Amygdala (tissue), 56 donors: ENCODE data around the gene PIGV.

ENCODE experiments used
- DNase-seq, 56 donors: peaks; one replicate each; lab custom pipeline; 2025; lab: John Stamatoyannopoulos, UW

The PIGV gene

DNA sequence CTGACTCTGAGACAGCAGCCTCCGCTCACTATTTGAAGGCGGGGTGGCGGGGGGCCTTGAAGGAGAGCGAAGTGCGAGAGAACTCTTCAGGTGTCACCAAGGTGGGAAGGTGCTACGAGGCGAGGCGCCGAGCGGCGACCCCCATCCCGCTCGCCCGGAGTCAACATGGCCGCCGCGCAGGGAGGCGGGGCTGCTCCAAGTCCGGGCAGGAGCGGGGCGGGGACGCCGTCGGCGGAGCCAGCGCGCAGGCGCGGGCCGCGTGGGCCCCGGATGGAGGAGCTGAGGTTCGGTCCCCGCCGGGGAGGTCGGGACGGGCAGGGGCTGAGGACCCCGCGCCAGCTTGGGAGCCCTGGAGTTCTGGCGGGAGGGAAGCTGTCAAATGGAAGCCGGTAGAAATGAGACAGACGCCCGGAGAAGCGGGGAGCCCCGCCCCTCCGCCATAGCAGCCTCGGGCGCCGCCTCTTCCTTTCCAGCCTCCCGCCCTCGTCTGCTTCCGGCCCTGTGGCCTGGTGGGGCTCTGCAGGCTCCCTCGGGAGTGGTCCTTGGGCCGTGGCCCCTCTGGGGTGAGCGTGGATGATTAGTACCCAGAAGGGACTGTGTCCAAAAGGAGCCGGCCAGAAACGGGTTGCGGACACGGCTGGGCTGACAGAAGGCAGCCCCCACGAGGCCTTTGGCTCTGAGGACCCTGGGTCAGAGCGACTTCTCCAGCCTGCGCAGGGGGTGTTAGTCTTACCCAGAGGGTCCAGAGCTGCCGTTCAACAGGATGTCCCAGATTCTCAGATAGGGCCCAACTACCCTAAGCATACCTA lies at the start of gene PIGV:
PIGV (plus strand) TSS at position 245 of the 809 bp plus-strand sequence. CDS start 2,866 bp downstream, outside the sequence.
- DNase-seq = peak; percentile 41 to 95 (median 87)

- DNase-seq = no peak
Measured at GRCh38 chr1:26739329-26739914, 48.3 kb upstream of the PIGV start.

- no peak for DNase-seq
Measured at GRCh38 chr1:26740023-26740634, 47.6 kb upstream of the PIGV start.

DNA sequence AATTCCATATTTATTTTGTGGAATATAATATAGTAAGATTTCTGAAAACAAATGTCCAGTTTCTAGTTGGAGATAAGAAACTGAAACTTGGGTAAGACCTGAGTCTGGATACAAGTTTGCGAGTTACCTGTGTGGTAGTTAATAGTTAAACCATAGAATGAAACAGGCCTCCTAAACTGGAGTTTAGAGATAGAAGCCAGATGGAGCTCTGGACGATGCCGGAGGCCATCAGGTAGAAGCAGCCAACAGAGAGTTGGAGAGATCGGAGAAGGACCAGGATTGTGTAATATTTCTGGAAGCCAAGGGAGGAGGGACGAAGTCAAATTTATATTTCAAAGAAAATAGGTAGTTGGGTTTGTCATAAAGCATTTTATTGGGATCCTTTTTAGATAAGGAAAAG lies 46.8 kb upstream of the PIGV start:
- DNase-seq = no peak

- no peak for DNase-seq
Measured at GRCh38 chr1:26743426-26744059, 44.2 kb upstream of the PIGV start.

DNA sequence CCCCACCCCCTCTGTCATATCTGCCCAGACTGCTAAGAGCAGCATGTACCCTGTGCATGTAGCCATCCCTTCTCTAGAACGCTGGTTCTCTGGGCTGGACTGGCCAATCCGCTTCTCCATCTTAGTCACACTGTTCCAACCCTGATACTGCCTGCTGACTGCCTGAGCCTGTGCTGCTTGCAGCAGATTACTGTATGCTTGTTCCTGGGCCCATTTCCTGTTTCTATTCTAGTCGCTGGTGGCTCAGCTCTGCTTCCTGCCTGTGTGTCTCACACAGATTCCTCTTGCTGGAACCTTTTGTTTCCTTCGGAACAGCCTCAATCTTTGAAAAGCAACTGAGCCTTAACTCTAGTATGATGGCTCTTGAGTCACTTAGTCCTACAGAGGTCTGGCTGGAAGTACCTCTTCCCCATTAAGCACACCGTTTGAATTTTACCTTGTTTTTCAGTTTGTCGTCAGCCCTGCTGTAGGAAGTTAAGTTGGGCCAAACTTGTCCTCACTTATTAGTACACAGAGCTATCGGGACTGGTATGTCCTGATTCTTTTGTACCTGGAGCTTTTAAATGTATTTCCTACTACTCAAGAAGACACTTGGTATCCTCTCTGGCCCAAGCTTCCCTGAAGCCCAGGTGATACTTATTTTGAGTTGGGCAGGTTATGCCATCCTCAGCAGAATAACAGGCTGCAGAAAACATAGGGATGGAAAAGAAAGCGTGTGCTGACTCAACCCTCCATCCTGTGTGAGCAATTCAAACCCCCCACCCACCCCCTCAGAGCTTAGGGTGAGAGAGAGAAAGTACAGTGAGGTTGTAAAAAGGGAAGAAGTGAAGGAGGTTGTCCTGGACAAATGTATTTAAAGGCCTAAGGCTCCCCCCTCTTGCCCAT lies 43.4 kb upstream of the PIGV start:
- peak in 49 of 56 donors; percentile 8 to 80 (median 47) for DNase-seq

GRCh38 chr1:26745191-26745590 lies 42.6 kb upstream of the PIGV start:
- no peak for DNase-seq

DNA sequence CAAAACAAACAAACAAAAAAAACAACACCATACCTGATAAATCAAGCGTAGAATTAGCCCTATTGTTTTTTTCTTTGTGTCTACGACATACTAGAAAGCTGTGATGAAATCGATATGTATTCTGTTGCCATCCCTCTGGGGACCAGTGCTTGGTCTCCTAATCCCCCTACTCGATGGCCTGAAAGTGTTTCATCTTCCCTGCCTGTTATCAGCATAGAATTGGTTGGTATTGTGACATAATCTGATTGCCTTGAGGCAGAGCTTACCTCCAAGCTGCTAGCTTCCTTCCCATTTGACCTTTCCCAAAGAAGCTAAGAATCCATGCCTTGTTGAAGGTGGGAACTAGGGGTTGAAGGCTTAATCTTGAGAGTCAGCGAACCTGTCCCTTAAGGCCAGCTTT lies 40.7 kb upstream of the PIGV start:
- no peak for DNase-seq

DNA sequence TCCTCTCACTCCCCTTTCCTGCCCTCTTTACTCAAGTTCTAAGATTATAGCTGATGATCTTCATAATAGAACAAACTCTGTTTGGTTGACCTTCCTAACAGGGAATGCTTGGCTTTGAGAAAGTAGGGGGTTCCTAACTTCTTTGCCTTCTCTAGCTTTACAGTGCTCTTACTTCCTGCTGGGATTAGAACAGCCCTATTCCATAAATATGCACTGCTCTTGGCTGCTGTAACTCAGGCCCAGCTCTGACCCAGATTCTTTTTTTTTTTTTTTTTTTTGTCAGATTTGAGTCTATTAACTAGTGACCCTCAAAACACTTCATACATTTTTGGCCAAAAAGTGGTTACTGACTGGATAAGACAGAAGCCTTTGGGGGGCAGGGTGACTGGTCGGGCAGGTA lies 39.4 kb upstream of the PIGV start:
- no peak for DNase-seq

DNA sequence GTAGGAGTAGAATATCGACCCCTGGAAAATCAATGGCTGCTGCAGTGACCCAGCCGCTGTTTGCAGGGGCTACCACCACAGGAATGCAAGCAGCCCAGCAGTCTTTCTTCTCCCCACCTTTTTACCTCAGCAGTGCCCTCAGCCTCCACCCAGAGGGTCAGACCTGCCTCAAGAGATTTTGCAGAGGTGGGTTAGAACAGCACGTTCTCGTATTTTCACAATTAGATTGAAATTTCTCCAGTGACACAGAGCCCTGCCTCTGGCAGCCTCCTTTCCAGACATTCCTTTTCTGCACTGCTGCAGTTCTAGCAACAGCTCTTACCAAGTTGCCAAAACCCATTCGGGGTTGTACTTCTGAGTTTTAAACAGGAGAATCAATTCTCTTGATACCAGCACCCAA lies 38.3 kb upstream of the PIGV start:
- DNase-seq = no peak

GRCh38 chr1:26750428-26750827 lies 37.3 kb upstream of the PIGV start:
- no peak for DNase-seq

GRCh38 chr1:26752519-26752918 lies 35.2 kb upstream of the PIGV start:
- no peak for DNase-seq

- no peak for DNase-seq
Measured at GRCh38 chr1:26754086-26754874, 33.5 kb upstream of the PIGV start.

- no peak for DNase-seq
Measured at GRCh38 chr1:26758358-26758757, 29.4 kb upstream of the PIGV start.

GRCh38 chr1:26759531-26759930 lies 28.2 kb upstream of the PIGV start:
- DNase-seq = no peak

GRCh38 chr1:26761217-26761616 lies 26.5 kb upstream of the PIGV start:
- DNase-seq = peak in 8 of 56 donors; percentile 3 to 47 (median 18)

GRCh38 chr1:26767714-26768113 lies 20.0 kb upstream of the PIGV start:
- no peak for DNase-seq

- peak in 2 of 56 donors; percentile 2 to 7 for DNase-seq
Measured at GRCh38 chr1:26768755-26769154, 19.0 kb upstream of the PIGV start.

DNA sequence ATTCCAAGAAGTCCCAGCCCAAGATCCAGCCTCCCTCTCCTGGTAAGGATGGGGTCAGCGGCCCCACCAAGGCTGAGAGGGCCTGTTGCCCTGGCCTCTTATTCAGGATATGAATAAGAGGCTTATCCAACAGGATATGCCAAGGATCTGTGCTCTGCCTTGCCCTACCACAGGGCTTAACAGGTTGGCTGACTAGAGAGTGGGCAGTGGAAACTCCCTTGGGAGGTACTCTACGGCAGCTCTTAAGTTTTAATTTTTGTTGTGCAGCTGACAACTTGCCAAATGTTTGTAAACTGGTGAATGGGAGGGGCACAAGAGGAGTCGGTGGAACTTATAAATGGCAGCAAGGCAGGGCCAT lies 16.5 kb upstream of the PIGV start:
- DNase-seq = no peak
